ENCODE measurements around the gene LRRC61.
"Not testable (repeated sequence)": the region's sequence is repeated elsewhere in the genome, so short reads cannot be mapped to it uniquely, and the experiment has no call there.

The LRRC61 gene, protein sequence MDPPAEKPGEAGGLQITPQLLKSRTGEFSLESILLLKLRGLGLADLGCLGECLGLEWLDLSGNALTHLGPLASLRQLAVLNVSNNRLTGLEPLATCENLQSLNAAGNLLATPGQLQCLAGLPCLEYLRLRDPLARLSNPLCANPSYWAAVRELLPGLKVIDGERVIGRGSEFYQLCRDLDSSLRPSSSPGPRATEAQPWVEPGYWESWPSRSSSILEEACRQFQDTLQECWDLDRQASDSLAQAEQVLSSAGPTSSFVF

DNA sequence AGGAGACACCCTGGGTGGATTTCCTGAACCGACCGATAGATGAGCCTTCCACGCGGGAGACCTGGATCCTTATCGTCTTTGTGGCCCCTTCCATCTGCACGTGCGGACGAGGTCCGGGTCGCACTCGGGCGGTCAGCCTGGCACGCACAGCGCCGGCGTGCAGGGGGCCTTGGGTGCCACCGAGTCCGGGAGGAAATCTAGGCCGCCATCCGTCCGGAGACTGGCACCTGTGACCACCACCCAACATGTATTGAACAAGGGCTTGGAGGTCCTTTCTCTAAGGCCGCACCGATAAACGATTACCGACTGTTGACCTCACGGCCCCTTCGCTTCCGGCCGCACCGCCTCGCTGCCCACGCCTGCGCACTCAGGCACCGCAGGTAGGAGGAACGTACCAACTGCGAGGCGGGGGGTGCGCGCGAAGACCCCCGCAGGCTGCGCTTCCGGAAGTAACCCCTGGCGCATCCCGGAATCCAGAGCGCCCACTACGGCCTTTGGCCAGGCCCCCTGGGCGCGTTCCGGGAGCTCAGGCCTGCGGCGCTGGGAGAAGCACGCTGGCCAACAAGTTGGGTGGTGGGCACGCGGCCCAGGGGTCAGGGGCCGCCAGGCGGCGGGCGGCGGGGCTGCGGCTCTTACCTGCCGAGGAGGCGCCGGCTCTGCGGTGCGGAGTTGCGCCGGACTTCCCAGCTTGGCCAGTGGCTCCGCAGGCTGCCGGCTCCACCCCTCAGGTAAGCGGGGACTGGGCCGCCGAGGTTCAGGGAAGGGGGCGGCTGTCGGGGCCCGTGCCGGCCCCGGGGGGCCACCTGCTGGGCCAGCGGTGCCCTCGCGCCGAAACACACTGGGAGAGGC is at the start of gene LRRC61, which contains the start of gene ACTR3C:
TSS of gene LRRC61 (plus strand) at position 523 of the 849 bp plus-strand sequence. CDS start 13,507 bp downstream, outside the sequence.
TSS of gene ACTR3C (minus strand) at position 713 of the 849 bp plus-strand sequence. CDS start 28,249 bp downstream, outside the sequence.
- DNase-seq (ENCODE audit: low spot score) = no peak

DNA sequence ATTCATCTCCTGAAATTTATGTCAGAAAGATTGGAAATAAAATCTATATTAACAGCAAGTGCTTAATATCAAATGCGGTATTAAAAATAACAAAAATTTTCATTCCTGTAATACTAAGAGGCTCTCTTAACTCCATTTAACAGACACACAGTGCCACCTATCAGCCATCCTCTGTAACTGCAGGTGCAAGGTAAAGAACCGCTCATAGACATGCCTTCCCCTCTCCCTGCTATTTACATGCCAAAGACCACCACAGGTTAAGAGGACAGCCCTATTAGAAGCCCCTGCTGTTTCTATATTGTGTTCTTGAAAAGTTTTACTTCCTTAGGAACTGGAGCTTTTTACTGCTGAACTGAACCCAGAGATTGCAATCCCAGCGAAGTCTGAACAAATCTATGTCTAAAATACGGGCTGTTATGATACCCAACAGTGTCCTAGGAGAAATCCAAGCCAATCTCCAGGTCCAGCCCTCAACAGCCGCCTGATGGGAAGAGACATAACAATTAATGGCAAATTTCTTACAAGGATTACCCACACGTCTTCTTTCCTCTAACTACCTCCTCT is 46.9 kb upstream of the LRRC61 start:
- DNase-seq (ENCODE audit: low spot score) = peak; percentile 24

DNA sequence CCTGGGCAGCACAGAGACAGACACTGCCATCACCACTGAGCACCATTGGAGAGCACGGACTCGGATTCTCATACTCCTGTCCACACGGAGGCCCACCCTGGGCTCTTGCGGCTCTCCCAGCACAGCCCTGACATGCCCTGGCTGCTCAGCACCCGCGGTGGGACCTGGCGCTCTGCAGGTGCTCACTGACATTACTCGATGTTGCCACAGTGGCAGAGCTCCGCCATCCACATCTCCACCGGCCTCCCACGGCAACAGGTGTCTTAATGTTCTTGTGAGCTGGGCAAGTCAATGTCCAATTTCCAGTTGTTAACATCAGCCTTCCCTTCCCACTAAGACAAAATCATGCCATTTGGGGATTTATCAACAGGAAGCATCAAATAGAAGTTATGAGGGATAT is 44.8 kb upstream of the LRRC61 start:
- DNase-seq (ENCODE audit: low spot score) = not testable (repeated sequence)

DNA sequence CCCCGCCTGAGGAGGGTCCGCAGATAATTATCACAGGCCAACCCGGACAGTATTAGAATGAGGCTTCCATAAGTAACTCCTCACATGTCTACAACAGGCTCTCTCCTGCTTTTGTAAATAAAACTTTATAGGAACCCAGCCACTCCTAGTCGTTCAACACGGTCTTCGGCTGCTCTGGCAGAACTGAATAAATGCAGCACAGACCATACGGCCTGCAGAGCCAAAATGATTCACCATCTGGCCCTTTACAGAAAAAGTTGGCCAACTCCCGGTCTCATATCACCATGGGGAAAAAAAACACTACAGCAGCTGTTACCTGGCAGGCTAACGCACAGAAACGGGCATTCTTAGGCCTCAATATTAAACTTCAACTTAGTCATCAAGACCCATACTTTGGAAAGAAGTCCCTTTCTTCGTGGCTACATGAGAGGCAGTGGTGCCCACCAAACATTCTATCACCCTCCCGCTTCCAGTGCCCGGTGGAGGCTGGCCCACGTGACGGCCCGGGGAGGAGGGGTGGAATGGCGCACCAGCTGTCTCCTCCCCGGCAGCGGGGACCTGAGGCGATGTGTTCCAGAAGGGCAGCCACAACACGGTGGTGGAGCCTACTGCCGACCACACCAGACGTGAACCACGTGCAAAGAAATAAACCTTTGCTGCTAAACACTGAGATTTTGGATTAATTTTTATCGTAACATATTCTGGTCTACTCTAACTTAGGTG is 41.3 kb upstream of the LRRC61 start:
- DNase-seq (ENCODE audit: low spot score) = not testable (repeated sequence)

DNA sequence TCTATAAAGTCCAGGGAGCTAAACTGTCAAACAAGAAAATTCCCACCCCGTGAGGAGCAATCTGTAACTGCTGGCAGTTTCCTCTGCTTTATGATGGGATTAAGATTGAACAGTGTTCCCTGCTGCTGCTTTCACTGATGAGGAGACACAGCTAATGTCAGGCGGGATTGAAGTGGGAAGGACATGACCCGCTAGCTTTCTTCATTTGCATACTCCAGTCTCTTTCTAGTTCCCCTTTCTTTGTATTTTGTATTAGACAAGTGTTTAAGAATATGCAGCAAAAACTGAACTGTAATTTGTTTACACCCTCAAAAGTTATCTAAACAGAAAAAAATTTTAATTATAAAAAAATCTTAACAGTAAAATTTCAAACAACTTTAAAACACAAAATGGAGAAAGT is 40.0 kb upstream of the LRRC61 start:
- not testable (repeated sequence) for DNase-seq (ENCODE audit: low spot score)

DNA sequence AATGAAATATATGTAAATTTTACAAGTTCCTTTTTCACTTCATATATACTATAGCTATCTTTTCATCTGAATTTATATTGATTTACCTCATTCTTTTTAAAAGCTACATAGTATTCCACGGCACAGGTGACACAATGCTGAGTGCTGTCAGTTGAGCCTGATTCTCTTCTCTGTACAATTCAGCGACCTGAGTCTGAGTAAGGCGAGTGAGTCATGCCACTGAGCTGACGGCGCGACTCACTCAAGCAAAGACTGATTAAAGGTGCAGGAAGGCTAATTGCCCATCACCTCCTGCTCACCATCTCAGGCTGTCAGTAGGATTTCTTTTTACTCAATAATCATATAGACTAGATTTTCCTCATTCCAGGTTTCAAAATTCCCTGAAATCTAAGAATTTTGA is 39.5 kb upstream of the LRRC61 start:
- DNase-seq (ENCODE audit: low spot score) = not testable (repeated sequence)

DNA sequence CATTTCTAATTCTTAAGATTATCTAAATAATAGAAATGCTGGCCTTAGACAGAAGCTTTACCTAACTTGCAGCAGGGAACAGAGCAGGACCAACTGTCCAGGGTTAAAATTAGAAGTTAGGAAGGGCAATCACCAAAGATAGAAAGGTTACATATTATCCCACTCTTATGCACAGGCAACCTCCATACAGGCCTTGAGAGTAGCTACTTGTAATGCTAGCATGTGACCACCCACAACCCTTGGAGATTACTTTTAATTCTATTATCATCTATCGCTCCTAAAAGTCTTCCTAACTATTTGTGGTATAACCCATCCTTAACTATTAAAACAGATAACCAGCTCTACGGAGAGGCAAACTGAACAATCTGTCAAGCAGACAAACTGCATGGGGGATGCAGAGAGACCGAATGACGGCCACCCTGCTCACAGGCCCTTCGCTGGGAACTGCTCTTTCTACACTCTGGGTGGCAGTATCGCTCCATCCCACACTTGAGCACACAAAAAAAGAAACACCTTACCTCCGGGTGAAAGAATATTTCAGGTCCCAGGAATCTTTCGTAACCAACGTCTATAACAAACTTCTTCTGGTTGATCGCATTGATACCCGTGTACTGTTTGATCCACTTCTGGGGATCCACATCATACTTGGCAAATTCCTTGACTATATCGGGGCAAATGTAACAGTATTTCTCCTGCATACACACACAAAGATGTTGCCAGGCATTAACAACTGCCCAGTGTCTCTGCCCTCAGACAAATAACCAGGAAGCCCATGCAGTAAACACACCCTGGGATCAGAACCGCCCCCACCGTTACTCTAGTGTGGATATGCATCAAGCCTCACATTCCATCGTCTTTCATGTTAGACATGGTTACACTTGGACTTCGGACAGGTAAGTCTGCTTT is 37.1 kb upstream of the LRRC61 start:
- peak; percentile 12 for DNase-seq (ENCODE audit: low spot score)

DNA sequence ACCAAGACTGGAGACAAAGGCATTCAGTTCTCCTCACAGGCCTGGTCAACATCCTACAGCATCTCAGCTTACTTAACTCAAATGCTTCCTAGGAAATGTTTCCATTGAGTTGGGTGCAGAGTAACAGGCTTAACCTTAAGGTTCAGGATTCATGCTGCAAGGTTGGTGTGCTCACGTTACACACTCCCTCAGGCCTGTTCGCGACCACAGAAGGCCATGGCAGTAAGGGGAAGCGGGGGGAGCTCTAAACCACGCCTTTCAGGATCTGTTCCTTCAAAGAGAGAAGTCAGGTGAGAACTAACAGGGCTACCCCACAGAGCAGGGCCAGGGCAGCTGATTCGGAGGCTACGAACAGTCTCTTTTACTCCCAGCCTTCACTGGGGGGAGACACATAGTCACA is 35.3 kb upstream of the LRRC61 start:
- not testable (repeated sequence) for DNase-seq (ENCODE audit: low spot score)

DNA sequence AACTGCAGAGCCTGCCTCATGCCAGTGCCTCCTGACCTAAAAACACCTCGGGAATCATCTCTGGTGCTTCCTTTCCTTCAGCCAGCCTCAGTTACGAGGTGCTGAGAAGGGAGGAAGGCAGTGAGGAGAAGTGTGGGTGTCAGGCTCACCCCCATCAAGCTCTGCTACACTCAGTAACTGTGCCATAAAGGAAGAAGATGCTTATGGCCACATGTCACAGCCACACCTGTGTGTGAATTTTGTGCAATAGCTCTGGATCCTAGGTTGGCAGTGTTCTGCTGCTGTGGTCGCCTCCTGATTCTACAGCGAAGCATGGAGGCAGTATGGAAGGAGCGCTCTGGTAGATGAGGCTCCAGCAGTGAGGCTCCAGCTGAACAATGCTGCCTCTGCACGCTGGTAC is 34.3 kb upstream of the LRRC61 start:
- not testable (repeated sequence) for DNase-seq (ENCODE audit: low spot score)

DNA sequence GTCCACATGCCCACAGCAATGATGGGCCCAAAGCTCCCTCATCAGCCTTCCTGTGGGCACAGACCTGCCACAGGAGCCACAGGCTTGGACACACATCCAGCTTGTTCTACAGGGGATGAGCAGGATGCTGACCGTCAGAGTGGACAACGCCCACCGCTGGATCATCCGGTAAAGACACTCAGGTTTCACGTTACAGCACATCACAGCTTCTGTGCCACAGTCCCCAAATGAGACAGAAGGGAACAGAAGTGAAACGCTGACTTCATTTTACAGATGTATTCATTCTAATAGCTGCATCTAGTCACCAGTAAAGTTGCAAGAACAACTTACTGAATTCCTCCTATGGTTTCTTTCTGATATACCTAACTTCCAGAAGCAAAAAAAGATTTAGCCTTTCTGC is 32.8 kb upstream of the LRRC61 start:
- DNase-seq (ENCODE audit: low spot score) = not testable (repeated sequence)

DNA sequence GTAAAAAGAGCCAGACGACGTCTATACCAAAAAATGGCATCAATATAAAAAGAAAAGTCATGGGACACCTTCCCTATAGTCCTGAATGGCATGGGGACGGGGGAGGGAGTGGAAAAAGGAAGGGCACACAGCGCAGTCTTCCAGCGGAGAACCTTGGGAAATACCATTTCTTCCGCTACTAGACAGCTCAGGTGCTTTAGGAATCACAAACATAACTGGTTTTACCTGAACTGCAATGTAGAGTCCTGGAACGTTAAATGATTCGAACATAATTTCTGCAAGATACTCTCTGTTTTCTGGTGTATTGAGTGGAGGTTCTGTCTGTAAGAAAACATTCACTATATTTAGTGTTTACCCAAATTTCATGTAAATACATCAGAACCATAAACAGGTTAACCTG is 28.1 kb upstream of the LRRC61 start:
- not testable (repeated sequence) for DNase-seq (ENCODE audit: low spot score)

DNA sequence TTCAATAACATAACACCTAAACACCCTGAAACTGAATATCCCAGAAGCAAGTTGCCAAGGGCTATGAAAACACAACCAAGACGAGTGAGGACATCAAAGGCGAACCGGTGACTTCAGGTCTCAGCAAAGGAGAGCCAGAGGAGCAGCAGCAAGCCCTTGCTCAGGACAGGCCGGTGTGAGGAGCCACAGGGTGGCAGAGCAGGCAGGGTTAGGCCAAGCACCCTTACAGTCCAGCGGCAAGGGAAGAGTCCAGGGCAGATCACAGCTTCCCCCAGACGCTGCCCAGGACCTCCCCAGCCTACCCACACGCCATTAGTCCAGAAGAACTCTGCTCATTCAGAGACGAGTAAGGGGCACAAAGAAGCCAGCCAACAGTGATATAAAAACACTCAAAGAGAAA is 27.5 kb upstream of the LRRC61 start:
- DNase-seq (ENCODE audit: low spot score) = not testable (repeated sequence)

DNA sequence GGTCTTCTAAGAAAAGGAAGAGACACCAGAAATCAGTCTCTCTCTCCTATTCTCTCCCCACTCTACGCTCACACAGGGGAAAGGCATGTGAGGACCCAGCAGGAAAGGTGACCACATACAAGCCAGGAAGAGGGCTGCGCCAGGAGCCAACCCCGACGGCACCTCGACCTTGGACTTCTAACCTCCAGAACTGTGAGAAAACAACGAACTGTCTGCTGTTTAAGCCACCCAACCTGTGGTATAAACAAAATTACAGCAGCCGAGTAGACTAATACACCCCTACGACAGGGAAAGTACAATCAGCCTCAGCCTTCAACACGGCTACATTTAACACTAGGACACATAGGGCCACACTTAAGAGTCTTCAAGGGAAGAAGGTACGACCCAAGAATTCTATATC is 26.4 kb upstream of the LRRC61 start:
- not testable (repeated sequence) for DNase-seq (ENCODE audit: low spot score)

DNA sequence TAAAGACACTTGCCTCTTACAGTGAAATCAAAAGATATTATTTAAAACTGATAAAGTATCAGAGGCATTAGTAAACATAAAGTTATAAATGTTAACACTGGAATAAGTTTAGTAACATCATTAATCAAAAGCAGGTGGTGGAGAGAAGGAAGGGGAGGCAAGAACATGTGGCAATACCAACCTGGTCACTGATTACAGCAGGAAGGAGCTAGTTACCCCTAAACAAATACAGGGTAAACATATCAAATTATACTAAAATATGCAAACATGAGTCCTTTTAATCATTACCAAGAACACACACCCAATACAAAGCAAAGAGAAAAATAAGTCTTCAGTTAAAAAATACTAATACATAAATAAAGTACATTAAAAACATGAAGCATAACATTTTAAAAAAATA is 25.2 kb upstream of the LRRC61 start:
- not testable (repeated sequence) for DNase-seq (ENCODE audit: low spot score)

DNA sequence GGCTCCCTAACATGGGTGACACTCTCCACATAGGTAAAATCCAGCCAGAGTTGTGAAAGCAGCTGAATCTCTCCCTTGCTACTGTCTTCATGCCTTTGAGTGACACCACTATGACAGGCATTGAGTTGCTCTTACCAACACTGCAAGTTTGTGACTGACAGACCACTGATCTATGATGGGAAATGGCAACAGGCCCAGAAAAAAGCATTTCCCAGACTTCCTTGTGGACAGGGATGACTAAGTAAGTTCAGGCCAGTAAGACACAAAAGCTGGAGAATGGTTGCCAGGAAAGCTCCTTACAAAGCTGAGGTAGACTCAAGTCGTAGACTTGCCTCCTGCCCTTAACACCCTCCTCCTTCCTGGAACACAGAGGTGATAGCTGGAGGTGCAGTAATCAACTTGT is 20.2 kb upstream of the LRRC61 start:
- not testable (repeated sequence) for DNase-seq (ENCODE audit: low spot score)

DNA sequence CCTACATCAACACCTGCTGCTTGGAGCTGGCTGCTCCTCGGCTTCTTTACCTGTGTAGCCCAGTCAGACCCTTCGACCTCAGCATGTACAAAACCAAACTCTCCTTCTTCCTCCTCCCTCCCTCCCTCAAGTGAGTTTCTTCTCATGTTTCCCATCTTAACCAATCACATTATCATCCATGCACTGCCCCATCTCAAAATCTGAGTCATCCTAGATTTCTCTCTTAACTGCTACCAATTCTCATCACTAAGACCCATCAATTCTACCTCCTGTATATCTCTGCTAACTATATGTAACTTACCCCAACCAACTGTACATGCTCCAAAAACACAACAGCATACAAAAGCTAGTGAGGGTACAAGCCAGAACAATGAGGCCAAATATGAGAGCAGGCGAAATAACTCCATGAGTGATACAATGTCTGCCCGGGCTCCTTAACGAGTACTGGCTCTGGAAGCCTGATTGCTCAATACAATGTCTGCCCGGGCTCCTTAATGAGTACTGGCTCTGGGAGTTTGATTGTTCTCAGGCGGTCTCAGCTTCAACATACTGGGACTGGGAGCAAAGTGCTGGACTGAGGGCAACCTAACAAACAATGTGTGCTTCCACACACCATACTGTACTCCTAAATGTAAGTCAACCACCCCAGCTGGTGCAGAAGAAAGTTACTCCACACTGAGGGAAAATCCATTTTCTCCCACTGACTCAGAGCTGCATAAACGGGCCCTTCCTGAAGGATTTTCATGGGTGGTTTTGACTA is 18.5 kb upstream of the LRRC61 start:
- not testable (repeated sequence) for DNase-seq (ENCODE audit: low spot score)

DNA sequence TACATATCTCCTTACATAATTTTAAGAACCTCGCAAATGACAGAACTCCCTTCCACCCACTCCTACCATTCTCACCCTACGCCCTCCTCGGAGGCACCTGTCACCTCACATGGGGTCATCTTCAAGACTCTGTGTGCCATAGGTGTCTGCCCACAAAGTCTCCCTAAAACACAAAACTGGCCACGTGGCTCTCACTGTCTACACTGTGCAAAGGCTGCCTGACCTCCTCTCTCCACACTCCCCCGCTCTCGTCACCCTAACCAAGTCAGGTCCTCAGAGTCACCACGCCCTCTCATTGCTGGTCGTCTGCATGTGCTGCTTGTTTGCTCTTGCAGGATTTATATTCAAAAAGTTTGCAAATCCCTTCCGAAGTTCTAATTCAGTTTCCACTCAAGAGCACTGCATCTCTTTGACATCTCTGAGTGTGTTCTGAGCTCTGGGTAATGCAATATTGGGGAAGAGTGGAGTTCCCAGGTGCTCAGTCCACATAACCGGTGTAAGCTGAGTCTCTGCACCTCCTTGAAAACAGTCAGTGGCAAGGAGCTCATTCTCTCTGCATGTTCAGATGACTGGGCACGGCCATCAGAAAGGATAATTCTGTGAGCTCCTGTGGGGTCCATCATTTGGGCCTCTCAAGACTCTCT is 17.8 kb upstream of the LRRC61 start:
- DNase-seq (ENCODE audit: low spot score) = not testable (repeated sequence)

DNA sequence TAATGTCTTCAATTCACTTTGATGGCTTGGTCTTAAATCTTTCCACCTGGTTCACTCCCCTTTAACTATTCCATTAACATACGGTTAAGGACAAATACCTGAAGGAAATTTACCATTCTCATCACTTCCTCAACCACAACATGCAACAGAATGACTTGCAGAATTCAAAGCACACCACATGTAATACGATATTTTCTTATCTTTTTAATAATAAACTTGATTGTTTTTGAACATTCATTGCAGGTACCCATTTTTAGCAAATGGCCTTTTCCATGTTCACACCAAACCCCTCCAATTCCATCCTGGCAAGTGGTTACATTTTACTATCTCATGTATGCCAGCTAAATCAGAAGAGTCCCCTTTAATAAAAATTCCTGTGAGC is 17.3 kb upstream of the LRRC61 start:
- not testable (repeated sequence) for DNase-seq (ENCODE audit: low spot score)

DNA sequence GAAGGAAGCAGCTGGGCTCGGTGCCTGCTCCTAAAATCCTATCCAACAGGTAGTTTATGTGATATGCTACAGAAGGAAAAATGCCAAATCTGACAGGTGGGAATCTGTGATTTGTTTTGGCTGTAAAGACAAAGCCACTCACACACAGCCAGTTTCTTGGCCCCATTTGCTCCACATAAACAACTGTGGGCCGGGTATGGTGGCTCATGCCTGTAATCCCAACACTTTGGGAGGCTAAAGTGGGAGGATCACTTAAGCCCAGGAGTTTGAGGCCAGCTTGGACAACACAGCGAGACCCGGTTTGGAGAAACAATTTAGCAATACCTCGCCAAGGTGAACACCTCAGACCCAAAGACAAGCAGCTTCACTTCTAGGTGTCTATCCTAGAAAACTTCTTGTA is 16.8 kb upstream of the LRRC61 start:
- DNase-seq (ENCODE audit: low spot score) = not testable (repeated sequence)

DNA sequence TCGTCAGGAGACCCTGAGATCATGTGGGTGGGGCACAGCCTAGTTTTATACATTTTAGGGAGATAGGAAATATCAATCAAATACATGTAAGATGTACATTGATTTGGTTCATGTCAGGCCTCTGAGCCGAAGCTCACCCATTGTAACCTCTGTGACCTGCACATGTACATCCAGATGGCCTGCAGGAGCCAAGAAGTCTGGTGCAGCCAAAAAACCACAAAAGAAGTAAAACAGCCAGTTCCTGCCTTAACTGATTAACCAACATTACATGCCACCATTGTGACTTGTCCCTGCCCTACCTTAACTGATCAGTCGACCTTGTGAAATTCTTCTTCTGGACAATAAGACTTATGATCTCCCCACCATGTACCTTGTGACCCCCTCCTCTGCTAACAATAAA is 16.0 kb upstream of the LRRC61 start:
- DNase-seq (ENCODE audit: low spot score) = no peak

Measured in globus pallidus (tissue), 1 donor.